Loucy (cell line): ENCODE results near the gene ADGB.

Experiments
- H2AFZ ChIP-seq: fragments of 200-600 bp; sonication (generic); 2 replicates; pipeline ENCODE4 v1.6.0; 2016; ENCODE audit warnings: antibody characterized with exemption, mild to moderate bottlenecking, low read length, moderate library complexity
- H3F3A ChIP-seq: fragments of 200-600 bp; 2 replicates; pipeline ENCODE4 v1.6.0; 2016; ENCODE audit warnings: antibody characterized with exemption, low read depth, mild to moderate bottlenecking
- H3K27me3 ChIP-seq: fragments of 200-600 bp; sonication (generic); 2 replicates; pipeline ENCODE4 v1.6.1; 2014; ENCODE audit warnings: low read length, mild to moderate bottlenecking; ENCODE audit not compliant: insufficient read depth, poor library complexity, severe bottlenecking
- H3K36me3 ChIP-seq: fragments of 200-600 bp; sonication (generic); 2 replicates; pipeline ENCODE4 v1.6.1; 2016; ENCODE audit warnings: low read length; ENCODE audit not compliant: insufficient read depth
- H3K4me1 ChIP-seq: fragments of 200-600 bp; sonication (generic); 2 replicates; pipeline ENCODE4 v1.5.1; 2014; ENCODE audit warnings: low read length, mild to moderate bottlenecking; ENCODE audit not compliant: insufficient read depth, poor library complexity, severe bottlenecking
- H3K4me2 ChIP-seq: fragments of 200-600 bp; sonication (generic); 2 replicates; pipeline ENCODE4 v1.6.0; 2014; ENCODE audit warnings: antibody characterized with exemption, low read length, low read depth, mild to moderate bottlenecking; ENCODE audit not compliant: poor library complexity, severe bottlenecking
- H3K4me3 ChIP-seq: fragments of 200-600 bp; sonication (generic); 2 replicates; pipeline ENCODE4 v1.5.1; 2014; ENCODE audit warnings: low read length, mild to moderate bottlenecking, mixed read lengths; ENCODE audit not compliant: poor library complexity, severe bottlenecking
- H3K79me2 ChIP-seq: fragments of 200-600 bp; sonication (generic); 2 replicates; pipeline ENCODE4 v1.6.1; 2014; ENCODE audit warnings: low read length; ENCODE audit not compliant: insufficient read depth
- H3K9ac ChIP-seq: fragments of 200-600 bp; sonication (generic); 2 replicates; pipeline ENCODE4 v1.6.0; 2014; ENCODE audit warnings: mild to moderate bottlenecking, low read depth, low read length, moderate library complexity; ENCODE audit not compliant: poor library complexity, severe bottlenecking
- H3K9me2 ChIP-seq: fragments of 200-600 bp; sonication (generic); replicated peaks from 2 replicates; pipeline ENCODE4 v1.6.1; 2016; ENCODE audit warnings: low read depth, low read length, mixed read lengths
- H3K9me3 ChIP-seq: fragments of 200-600 bp; sonication (generic); 2 replicates; pipeline ENCODE4 v1.6.1; 2014; ENCODE audit warnings: mild to moderate bottlenecking, antibody characterized with exemption, low read length, low read depth; ENCODE audit not compliant: insufficient read depth
- H4K20me1 ChIP-seq: fragments of 200-600 bp; sonication (generic); 2 replicates; pipeline ENCODE4 v1.6.0; 2014; ENCODE audit warnings: antibody characterized with exemption, low read length, mild to moderate bottlenecking; ENCODE audit not compliant: insufficient read depth, poor library complexity, severe bottlenecking
- EZH2phosphoT487 ChIP-seq: fragments of 200-600 bp; IDR thresholded peaks from 2 replicates; pipeline ENCODE4 v1.6.1; 2018; ENCODE audit warnings: antibody characterized with exemption, mild to moderate bottlenecking, moderate library complexity, borderline replicate concordance
- TF ChIP-seq, protein P1 (sequence below): fragments of 200-600 bp; sonication (generic); conservative IDR thresholded peaks from 2 replicates; pipeline ENCODE4 v1.5.1; 2014; ENCODE audit warnings: mild to moderate bottlenecking, antibody characterized with exemption, low read length

Gene ADGB

DNA sequence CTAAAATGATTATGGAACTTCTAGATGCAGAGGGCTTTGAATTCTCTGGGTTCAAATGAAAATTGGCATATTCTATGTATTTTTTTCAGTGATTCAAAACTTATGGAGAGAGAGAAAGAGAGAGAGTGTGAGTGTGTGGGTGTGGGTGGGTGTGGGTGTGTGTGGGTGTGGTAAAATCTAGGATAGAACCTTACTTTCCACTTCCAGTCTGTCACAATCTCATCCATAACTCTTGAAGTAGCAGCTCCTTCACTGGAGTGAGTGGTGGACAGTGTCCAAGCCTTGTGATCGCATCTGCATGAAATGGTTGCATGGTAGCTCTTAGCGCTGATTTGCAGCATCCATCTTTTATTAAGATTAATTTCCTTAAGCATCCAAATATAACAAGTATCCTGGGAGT lies 37.7 kb downstream of the ADGB start:
- no peaks in the 10 kb centered on the region for H3K4me1 ChIP-seq
- H3K79me2 ChIP-seq: no peaks in the 10 kb centered on the region
- no peak overlapping the region for H2AFZ ChIP-seq
- no peaks in the 10 kb centered on the region for H3K9me3 ChIP-seq
- H3K4me3 ChIP-seq: no peak overlapping the region
- no peak overlapping the region for H3K9ac ChIP-seq
- no peaks in the 10 kb centered on the region for H3K36me3 ChIP-seq
- H3K9me2 ChIP-seq: no peaks in the 10 kb centered on the region
- no peaks in the 10 kb centered on the region for H4K20me1 ChIP-seq
- no peaks in the 10 kb centered on the region for H3F3A ChIP-seq
- H3K27me3 ChIP-seq: no peaks in the 10 kb centered on the region
- TF ChIP-seq EZH2phosphoT487: no peak
- TF ChIP-seq, protein P1, sequence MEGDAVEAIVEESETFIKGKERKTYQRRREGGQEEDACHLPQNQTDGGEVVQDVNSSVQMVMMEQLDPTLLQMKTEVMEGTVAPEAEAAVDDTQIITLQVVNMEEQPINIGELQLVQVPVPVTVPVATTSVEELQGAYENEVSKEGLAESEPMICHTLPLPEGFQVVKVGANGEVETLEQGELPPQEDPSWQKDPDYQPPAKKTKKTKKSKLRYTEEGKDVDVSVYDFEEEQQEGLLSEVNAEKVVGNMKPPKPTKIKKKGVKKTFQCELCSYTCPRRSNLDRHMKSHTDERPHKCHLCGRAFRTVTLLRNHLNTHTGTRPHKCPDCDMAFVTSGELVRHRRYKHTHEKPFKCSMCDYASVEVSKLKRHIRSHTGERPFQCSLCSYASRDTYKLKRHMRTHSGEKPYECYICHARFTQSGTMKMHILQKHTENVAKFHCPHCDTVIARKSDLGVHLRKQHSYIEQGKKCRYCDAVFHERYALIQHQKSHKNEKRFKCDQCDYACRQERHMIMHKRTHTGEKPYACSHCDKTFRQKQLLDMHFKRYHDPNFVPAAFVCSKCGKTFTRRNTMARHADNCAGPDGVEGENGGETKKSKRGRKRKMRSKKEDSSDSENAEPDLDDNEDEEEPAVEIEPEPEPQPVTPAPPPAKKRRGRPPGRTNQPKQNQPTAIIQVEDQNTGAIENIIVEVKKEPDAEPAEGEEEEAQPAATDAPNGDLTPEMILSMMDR: no peak
- H3K4me2 ChIP-seq: no peak overlapping the region

DNA sequence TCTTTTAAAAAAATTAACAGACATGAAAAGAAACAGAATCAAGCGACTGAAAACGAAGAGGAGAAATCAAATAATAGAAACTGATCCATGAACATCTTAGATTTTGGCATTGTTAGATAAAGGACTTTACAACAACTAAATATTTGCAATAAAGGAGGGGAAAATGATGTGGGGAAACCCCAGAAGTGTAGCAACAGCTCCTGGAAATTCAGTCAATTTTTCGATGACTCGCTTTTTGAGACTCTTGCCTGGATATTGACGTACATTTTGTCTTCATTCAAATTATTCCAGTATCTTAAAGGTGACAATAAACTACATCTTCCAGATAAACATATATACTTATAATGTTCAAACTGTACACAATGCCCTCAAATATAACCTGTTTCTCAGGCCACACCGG lies 44.1 kb downstream of the ADGB start:
- no peaks in the 10 kb centered on the region for H3F3A ChIP-seq
- H3K9ac ChIP-seq: no peak overlapping the region
- H3K4me3 ChIP-seq: no peak overlapping the region
- H4K20me1 ChIP-seq: no peaks in the 10 kb centered on the region
- H3K36me3 ChIP-seq: no peaks in the 10 kb centered on the region
- H3K27me3 ChIP-seq: no peaks in the 10 kb centered on the region
- H3K4me2 ChIP-seq: no peak overlapping the region
- no peaks in the 10 kb centered on the region for H3K4me1 ChIP-seq
- no peaks in the 10 kb centered on the region for H3K79me2 ChIP-seq
- H3K9me2 ChIP-seq: no peaks in the 10 kb centered on the region
- H2AFZ ChIP-seq: no peak overlapping the region
- no peaks in the 10 kb centered on the region for H3K9me3 ChIP-seq
- no peak for TF ChIP-seq EZH2phosphoT487
- TF ChIP-seq, protein P1: no peak

DNA sequence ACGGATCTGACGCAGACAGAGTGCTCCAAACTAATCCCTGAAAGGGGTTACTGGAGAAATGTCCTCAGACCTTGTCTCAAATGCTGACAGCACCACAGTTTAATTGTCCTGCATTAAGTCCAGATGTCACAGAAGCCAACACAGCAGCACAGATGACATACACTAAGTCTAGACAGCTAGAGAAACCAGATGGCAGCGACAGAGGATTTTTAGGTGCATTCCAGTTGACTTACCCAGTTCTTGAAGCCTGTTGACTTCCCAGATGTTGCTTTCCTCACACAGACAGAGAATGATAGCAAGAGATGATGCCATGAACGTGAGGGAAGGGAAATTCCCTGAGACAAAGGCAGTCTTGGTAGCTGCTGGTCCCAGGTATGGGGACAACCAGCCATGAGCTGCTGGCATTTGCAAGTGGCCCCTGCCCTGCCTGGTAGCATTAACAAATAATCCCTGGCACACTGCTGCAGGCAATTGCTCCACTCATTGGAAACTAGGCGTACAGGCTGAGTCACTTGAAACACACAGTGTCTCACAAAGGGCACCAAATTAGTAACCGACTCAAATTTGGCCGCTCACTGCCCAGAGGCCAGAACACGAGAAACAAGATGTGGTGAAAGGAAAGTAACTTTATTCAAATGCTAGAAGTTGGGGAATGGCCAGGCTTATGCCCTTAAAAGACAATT lies 52.2 kb downstream of the ADGB start:
- no peak overlapping the region for H2AFZ ChIP-seq
- no peaks in the 10 kb centered on the region for H3K79me2 ChIP-seq
- no peaks in the 10 kb centered on the region for H3K27me3 ChIP-seq
- no peaks in the 10 kb centered on the region for H3K9me2 ChIP-seq
- no peaks in the 10 kb centered on the region for H4K20me1 ChIP-seq
- no peaks in the 10 kb centered on the region for H3F3A ChIP-seq
- H3K9me3 ChIP-seq: no peaks in the 10 kb centered on the region
- no peak for TF ChIP-seq EZH2phosphoT487
- TF ChIP-seq, protein P1: no peak
- no peaks in the 10 kb centered on the region for H3K4me1 ChIP-seq
- no peak overlapping the region for H3K4me3 ChIP-seq
- H3K9ac ChIP-seq: no peak overlapping the region
- H3K36me3 ChIP-seq: no peaks in the 10 kb centered on the region
- no peak overlapping the region for H3K4me2 ChIP-seq
